HG03045 (cell line): ENCODE data around the gene SLC38A10.
"Not testable (repeated sequence)": the region's sequence is repeated elsewhere in the genome, so short reads cannot be mapped to it uniquely, and the experiment has no call there.

Experiments
- ATAC-seq: cut with Tn5 transposase; IDR thresholded peaks from one replicate; pipeline ENCODE4 v1.9.1; 2021; ENCODE audit warnings: mild to moderate bottlenecking, moderate library complexity; ENCODE audit not compliant: unreplicated experiment

Gene SLC38A10

DNA sequence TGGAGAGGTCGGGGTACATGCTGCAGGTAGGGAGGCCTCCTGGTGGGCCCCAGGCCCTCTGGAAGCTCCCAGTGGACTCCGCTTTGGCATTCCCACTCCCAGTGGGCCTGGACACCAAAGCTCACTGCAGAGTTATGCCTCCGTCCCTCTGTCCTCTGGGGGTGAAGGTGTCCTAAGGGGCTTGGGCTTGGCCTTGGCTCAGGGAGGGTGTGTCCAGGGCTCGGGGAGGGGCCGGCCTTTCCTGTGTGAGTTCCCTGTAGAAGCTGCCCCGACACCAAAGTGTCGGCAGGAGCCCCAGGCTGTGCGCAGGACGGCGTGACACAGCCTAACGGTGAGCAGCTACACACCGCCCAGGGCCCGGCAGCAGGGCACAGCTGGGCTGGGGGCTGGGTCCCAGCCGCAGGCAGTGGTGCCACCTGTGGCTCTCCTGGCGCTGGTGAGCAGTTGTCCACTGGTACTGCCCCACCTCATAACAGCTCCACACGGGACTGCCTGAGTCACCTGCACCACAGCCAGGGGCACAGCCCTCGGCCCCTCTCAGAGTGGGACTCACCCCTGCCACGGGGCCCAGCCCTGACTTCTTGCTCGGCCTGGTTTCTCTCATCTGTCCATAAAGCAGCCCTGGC lies 62.4 kb downstream of the SLC38A10 start:
- ATAC-seq, result no peak

DNA sequence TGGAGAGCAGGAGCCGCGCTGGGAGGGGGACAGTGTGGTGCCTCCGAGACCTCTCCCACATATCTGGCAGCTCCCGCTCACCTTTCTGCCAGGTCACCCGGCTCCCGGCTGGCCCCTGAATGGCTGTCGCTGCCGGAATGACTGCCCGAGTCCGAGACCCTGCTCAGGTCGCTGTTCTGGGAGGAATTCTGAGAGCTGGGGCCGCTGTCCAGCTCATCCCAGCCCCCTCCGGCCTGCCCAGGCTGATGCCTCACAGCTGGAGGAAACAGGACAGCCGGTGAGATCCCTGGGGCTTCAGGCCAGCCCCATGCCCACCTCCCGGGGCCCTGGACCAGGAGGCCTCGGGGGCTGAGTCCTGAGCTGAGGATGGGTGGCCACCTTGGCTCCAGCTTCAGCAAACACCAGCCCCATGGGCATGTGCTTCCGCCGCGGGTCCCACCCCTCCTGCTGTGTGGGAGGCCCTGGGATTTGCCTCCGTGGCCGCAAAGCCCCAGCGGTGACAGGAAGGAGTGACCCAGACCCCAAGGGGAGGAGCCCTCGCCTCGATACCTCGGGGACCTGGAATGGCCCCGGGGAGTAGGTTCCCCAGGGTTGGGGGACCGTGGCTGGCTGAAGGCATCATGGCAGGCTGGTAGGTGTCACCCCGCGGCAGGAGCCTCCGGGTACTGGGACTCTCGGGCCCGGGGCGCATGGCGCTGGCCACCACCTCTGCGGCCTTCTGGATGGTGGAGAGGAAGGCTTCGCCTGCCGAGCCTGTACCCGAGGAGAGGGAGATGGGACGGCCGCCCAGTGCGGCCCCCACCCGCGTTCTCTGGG lies 63.1 kb downstream of the SLC38A10 start:
- ATAC-seq, result no peak

DNA sequence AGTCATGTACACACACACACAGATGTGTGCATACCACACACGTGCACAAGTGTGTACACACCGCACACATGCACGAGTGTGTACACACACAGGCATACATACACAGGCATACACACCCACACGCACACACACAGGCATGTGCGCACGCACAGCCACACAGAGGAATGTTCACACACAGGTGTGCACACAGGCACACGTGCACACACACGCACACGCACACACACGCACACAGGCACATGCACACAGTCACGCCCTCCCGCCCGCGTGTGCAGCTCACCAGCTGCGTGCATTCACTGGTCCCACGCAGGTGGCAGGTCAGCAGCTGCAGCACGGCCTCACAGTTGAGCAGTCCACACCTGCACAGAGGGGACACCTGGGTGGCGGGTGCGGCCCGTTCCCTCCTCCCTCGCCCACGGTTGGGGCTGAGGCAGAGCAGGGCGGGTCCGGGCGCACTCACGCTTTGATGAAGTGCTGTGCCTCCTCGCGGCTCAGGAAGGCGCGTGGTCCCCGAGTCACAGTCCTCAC lies 63.9 kb downstream of the SLC38A10 start:
- ATAC-seq, result no peak

DNA sequence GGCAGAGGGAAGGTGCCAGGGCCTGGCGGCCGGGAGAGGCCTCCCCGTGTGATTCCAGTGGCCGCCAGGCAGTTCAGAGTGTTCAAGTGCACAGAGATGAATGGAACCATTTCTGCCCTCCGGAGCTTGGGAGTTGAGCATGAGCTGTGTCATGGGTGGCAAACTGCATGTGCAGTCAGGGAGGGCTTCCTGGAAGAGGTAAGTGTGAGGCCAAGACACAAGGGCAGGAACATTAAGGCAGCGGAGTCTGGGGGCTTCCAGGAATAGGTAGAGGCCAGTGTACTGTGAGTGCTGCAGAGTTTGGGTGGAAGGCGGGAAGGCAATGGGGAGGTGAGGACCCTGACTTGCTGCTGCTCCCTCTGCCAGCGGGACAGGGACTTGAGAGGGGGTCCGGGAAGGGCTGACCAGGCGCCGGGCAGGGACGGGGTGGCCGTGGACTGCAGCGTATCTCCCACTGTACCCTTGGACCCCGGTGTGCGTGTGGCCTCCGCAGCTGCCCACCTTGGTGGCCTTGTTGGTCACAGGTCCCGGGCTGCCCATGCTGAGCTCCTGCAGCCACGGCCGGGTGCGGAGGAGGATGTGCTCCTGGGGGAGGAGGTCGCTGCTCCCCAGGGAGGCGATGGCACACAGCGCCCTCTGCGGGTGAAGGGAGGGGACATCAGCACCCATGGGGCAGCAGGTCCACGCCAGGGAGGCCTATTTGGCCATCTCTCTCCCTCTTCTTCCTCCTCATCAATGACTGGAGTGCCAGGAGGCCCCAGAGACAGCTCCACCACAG lies 64.9 kb downstream of the SLC38A10 start:
- ATAC-seq, result no peak

DNA sequence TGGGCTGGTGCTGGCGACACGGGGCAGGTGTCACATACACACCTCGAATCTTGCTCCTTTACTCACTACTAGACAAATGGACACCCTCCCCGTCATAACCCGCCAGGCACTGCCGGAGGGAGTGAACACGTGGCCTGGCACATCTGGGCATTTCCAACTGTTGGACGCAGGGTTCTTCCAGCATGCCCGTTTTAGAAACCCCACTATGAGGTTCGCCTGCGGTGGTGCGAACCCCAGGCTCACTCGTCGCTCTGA lies 65.5 kb downstream of the SLC38A10 start:
- ATAC-seq, result no peak

DNA sequence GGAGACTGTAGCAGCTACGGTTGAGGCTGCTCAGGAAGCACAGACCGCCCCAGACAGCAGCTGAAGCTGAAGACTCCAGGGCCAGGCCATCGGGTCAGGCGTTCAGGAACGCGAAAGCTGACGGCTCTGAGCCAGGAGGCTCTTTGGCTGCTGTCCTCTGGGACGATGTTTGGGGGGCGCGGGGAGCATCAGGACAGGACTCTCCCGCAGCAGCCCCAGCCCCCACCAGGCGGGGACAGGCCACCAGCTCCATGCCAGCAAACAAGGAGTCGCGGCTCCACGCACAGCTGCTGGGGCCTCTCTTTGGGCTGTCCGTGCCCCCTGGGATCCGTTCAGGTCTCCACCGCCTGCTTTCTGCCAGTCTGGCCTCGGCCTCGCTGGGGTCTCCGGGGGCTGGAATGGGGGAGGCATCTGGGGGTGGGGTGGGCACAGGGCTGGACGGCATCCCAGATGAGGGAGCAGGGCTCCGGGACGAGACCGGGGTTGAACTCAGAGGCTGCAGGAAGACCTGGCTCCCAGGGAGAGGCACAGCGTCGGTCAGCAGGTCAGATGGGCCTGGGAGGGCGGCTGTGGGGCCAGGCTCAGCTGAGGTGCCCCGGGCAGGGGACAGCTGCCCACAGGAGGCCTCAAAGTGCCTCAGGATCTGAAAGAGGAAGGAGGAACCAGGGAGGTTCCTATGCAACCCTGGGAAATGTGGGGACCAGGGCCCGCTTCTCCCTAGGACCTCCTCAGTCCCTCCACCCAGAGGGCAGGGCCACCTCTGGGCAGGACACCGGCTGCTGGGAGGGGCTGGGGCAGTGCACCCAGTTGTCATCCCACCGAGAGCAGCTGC lies 66.1 kb downstream of the SLC38A10 start:
- no peak for ATAC-seq

DNA sequence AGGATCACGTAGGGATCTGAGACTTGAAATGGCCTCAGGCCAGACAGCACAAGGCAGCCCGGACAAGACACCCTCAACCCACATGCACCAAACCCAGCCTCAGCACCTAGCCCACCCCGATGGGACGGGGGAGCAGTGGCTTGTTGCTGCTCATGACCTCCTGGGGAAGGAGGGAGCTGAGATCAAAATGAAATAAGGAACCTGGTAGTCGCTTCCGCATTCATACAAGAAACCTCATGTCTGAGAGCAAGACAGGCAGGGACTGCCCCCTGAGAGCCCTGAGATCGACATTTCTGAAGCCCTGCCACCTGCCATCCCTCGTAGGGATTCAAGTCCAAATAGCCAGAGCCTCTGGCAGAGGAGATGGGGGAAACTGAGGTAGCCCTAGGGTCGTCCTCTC lies 66.7 kb downstream of the SLC38A10 start:
- ATAC-seq, result no peak

DNA sequence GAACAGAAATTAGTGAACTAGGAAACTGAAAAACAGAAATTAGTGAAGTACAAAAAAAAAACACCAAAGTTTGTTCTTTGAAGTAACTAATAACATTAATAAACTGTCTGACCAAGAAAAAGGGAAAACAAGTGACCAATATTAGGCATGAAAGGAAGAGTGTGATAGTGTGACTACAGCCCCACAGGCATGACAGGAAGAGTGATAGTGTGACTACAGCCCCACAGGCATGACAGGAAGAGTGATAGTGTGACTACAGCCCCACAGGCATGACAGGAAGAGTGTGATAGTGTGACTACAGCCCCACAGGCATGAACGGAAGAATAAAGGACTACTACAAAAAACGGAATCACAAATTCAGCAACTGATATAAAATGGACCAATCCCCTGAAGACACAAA lies 67.5 kb downstream of the SLC38A10 start:
- ATAC-seq, result not testable (repeated sequence)

DNA sequence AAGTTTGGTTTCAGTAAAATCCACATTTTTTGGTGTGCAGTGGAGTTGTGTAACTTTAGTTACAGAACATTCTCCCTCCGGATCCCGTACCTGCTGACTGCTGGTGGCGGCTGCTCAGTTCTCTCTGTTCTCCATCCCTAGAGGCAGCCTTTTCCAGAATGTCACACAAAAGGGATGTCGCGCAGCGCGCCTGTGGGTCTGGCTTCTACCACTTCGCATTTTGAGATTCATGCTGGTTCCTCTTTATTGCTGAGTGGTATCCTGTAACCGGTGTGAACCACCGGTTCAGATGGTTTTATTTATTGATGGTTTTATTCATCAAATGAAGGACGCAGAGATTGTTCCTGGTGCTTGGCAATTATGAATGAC lies 71.4 kb downstream of the SLC38A10 start:
- no peak for ATAC-seq

DNA sequence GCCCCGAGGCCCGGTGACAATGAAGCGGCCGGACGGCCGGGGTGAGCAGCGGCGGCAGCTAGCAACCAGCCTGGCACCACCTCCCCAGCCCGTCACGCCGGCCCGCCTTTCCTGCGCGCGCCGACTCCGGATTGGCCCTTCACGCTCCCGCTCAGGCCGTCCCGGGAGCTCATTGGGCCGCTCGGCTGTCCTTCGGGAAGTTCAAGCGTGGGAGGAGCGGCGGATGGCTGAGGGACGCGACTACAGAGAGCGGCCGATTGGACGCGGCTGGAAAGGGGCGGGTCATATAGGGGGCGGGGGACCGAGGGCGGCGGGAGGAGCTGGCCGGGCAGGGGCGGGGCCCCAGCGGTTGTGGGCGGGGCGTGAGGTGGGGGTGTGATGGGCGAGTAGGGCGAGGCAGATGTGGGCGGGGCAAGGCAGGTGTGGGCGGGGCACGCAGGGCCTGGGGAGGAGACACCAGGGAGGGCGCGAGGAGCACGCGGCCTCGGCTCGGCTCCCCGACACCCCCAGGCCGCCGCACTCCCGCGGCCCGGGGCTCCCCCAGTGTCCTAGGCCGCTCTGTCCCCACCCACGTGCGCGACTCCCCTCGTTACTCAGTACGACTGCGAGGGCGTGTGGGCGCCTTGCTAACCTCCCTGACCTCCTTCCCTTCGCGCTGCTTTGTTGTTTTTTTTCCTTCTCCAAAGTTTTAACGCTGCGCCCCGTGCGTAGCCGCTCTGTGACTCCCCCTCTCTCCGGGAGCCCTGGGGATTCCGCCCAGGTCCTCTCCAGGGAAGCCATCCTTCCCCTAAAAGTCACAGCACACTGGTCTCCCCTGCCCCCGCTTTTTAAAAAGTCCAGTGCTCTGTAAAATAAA lies 72.0 kb downstream of the SLC38A10 start, which contains the start of gene CEP131:
TSS of gene CEP131 (minus strand) at position 60 of the 856 bp plus-strand sequence. CDS start 2,909 bp downstream, outside the sequence.
- peak; percentile 88 for ATAC-seq

DNA sequence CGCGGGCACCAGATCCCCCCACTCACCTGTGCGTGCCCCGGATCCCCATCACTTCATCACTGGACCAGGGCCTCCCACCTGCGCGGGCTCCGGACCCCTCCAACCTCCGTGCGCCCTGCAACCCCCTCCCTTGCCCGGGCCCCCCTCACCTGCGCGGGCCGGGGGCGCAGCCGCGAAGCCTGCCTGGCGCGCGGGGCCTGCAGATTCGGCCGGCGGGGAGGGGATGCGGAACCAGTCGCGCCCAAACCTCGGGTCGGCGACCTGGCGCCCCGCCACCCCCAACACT lies 72.5 kb downstream of the SLC38A10 start:
- no peak for ATAC-seq

DNA sequence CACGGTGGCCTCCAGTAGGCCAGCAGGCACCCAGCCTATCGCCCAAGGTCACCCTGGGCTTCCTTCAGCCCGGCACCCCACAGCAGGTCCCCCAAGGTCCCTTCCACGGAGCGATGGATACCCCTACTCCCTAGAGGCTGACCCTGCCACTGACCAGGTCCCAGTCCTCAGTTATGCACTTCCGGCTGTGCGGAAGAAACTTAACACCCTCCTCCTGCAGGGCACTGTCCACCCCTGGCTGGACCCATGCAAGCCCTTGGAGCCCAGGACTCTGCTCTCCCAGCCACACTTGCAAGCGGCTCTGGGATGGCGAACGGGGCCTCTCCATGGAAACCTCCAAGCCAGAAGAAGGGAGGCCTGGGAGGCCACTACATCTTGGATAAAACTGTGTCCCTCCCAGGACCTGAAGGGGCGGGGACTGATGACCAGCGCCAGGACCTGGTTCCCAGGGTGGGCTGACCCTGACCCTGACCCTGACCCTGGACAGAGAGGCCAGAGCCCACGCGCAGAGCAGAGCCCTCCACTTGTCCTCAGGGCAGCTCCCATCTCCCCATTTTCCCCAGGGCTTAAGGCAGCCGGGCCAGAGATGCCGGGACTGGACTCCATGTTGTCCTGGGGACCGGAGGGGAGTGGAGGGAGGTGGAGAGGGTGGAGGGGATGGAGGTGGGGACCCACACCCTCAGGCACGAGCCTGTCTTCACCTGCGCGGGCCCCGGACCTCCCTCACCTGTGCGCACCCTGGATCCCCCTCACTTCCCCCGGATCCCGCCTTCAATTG lies 73.1 kb downstream of the SLC38A10 start:
- ATAC-seq, result no peak

DNA sequence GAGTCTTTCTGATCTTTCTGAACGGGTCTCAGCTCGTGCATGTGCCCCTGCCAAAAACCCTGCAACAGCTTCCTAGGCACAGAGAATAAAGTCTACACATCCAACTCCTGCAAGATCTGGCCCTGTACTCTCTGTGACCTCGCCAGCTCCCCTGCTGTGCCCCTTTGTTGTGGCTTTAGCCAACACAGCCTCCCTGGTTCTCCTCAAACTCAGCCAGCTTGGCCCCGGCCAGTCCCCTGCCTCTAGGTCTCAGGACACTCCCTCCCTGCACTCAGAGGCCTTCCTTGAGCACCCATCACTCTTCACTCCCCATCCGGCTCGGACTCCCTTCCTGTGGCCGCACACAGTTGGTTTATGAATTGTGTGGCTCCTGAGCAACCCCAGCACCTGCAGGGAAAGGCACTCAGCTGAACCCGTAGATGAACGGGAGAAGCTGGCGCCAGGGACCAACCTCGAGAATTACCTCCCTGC lies 73.7 kb downstream of the SLC38A10 start:
- no peak for ATAC-seq

DNA sequence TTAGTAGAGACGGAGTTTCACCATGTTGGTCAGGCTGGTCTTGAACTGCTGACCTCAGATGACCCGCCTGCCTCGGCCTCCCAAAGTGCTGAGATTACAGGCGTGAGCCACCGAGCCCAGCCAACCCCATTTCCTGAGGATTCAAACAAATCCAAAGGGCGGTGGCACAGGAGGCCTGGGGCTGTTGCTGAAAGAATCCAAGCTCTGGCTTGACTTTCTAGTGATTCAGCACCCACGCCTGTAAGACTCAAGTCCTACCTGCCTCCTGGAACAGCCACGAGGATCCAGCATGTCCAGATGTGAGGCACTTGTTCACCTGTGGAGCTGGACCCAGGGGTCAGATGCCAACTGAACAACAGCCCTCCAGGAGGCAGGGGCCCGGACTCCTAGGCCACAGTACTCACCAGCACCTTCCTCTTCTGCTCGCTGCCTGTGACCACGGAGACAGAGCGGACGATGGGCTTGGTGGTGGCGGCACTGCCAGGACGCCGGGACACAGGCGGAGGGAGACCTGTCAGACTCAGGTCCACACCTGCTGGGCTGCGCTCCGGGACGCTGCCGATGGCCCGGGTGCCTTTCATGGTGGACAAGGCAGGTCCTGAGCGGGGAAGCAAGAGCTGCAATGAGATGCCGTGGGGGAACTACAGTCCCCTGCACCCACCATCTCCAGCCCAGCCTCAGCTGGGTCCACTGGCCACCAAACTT lies 75.5 kb downstream of the SLC38A10 start:
- ATAC-seq, result no peak

DNA sequence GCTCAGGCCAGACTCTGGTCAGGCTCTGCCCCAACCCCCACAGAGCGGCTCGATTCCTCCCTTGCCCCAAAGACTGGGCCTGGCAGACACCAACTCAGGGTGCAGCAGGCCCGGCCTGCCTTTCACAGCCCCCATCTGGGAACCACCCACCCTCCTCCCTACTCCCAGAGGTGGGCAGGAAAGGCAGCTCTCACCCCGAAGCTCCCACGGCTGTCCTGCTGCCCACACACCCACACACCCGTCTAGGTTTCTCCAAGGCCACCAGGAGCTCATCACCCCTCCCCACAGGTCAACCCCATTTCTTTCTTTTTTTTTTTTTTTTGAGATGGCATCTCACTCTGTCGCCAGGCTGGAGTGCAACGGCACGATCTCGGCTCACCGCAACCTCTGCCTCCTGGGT lies 76.1 kb downstream of the SLC38A10 start:
- no peak for ATAC-seq

DNA sequence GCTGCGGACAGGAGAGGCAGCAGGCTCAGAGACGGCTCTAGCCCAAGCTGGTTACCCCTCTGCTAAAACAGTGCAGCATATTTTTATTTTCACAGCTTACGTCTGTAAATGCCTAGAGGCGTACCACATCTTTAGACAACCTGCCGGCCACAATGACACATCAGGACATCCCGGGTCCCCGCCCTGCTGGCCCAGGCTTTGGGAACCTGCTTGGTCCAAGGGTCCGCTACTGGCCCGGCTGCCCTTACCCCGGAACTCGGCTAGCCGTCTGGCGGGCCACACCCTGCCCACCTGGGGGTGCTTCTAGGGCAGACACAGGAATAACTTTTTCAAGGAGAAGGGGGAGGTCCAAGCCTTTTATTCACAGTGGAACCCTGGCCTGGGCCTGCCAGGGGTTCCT lies 76.6 kb downstream of the SLC38A10 start:
- ATAC-seq, result no peak

DNA sequence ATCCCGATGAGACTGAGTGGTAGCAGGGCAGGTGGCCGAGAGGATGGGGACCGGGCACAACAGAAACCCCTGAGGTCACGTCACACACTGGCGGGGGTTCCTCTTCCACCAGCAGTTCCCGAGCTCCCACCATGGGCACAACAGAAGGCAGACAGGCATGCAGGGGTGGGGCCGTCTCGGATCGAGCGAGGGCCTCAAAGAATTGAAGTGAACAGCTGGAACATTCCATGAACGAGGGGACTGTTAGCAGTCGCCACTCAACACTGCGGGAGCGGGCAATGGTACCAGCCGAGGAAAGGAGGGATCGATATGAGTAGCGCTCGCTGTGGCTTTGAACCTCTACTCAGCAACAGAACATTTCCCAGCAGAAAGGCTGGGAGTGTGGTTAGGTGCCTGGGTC lies 77.6 kb downstream of the SLC38A10 start:
- ATAC-seq, result no peak

DNA sequence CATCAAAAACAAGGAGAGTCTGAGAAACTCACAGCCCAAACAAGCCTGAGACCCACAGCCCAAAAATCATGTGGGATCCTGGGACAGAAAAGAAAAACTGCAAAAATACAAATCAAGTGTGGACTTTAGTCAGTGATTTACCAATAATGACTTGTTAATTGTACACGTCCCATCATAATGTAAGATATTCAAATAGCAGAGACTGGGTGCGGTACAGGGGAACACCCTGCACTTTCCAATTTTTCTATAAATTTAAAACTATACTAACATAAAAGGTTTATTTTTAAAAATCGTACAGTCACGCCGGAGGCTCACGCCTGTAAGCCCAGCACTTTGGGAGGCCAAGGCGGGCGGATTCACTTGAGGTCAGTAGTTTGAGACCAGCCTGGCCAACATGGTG lies 81.1 kb downstream of the SLC38A10 start:
- no peak for ATAC-seq

DNA sequence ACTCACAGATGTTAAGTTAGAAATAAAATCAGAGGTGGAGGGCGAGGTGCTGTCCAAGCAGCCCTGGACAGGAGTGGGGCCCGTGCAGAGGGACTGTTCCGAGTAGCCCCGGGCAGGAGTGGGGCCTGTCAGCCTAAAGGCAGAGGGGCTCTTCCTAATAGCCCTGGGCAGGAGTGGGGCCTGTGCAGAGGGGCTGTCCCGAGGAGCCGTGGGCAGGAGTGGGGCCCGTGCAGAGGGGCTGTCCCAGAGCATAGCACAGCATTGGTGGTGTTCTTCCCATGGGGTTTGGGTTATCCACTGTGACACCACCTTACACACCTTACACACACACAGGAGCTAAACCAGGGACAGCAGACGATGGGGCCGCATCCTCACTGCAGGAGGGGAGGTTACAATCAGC lies 82.7 kb downstream of the SLC38A10 start:
- ATAC-seq, result no peak
